ENCODE results near the gene PELO.

DNA sequence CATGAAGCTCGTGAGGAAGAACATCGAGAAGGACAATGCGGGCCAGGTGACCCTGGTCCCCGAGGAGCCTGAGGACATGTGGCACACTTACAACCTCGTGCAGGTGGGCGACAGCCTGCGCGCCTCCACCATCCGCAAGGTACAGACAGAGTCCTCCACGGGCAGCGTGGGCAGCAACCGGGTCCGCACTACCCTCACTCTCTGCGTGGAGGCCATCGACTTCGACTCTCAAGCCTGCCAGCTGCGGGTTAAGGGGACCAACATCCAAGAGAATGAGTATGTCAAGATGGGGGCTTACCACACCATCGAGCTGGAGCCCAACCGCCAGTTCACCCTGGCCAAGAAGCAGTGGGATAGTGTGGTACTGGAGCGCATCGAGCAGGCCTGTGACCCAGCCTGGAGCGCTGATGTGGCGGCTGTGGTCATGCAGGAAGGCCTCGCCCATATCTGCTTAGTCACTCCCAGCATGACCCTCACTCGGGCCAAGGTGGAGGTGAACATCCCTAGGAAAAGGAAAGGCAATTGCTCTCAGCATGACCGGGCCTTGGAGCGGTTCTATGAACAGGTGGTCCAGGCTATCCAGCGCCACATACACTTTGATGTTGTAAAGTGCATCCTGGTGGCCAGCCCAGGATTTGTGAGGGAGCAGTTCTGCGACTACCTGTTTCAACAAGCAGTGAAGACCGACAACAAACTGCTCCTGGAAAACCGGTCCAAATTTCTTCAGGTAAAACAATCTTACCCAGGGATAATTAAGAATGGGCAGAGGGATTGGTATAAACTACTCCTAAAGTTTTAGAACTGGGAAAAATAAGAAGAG is 12.9 kb downstream of the PELO start:
- TF ChIP-seq, protein P1, sequence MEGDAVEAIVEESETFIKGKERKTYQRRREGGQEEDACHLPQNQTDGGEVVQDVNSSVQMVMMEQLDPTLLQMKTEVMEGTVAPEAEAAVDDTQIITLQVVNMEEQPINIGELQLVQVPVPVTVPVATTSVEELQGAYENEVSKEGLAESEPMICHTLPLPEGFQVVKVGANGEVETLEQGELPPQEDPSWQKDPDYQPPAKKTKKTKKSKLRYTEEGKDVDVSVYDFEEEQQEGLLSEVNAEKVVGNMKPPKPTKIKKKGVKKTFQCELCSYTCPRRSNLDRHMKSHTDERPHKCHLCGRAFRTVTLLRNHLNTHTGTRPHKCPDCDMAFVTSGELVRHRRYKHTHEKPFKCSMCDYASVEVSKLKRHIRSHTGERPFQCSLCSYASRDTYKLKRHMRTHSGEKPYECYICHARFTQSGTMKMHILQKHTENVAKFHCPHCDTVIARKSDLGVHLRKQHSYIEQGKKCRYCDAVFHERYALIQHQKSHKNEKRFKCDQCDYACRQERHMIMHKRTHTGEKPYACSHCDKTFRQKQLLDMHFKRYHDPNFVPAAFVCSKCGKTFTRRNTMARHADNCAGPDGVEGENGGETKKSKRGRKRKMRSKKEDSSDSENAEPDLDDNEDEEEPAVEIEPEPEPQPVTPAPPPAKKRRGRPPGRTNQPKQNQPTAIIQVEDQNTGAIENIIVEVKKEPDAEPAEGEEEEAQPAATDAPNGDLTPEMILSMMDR (IDR thresholded peaks at IDR 0.05; ENCODE audit: insufficient read depth, low read length, poor library complexity, severe bottlenecking): no peak
- TF ChIP-seq EZH2phosphoT487 (conservative IDR thresholded peaks at IDR 0.05; ENCODE audit: low read length): no peak
